Stimulated activated naive CD8-positive, alpha-beta T cell treated with anti-CD3 and anti-CD28 coated beads, Interleukin-15, Interleukin-2, amounts not matched to agents 100 ng/mL and 50 ng/mL, for 24 hours (primary cell): ENCODE measurements around the gene KDELR1.

Source experiments
- H3K27ac Mint-ChIP-seq: one replicate; pipeline ENCODE4 v1.8.0; 2021; ENCODE audit warnings: mild to moderate bottlenecking, mixed read lengths
- H3K27me3 Mint-ChIP-seq: one replicate; pipeline ENCODE4 v1.8.0; 2021; ENCODE audit warnings: mixed read lengths
- H3K36me3 Mint-ChIP-seq: one replicate; pipeline ENCODE4 v1.8.0; 2021; ENCODE audit warnings: low read depth, mixed read lengths
- H3K4me1 Mint-ChIP-seq: one replicate; pipeline ENCODE4 v1.8.0; 2021; ENCODE audit warnings: low read depth, mixed read lengths
- H3K4me3 Mint-ChIP-seq: one replicate; pipeline ENCODE4 v1.8.0; 2021; ENCODE audit warnings: mild to moderate bottlenecking, mixed read lengths
- H3K9me3 Mint-ChIP-seq: one replicate; pipeline ENCODE4 v1.8.0; 2021; ENCODE audit warnings: mixed read lengths

Gene KDELR1

GRCh38 chr19:48391100-48392005 is at the start of gene KDELR1:
TSS of gene KDELR1 (minus strand) at chr19:48391551. CDS start at chr19:48391358, 193 bp downstream.
- Mint-ChIP-seq H3K36me3 (peaks cover 20% of the 10 kb centered on the region), H3K4me1 (peaks cover 7% of the 10 kb centered on the region), H3K9me3 (no peaks in the 10 kb centered on the region), H3K27ac (peak within 1 kb of the TSS; percentile 98), H3K4me3 (peak within 1 kb of the TSS; percentile 89), H3K27me3 (peaks cover 27% of the 10 kb centered on the region)

GRCh38 chr19:48436586-48436985 is 45.2 kb upstream of the KDELR1 start:
- no peaks in the 10 kb centered on the region for H3K36me3 Mint-ChIP-seq

GRCh38 chr19:48433337-48433736 is 42.0 kb upstream of the KDELR1 start:
- Mint-ChIP-seq H3K27ac (no peak overlapping the region), H3K36me3 (no peaks in the 10 kb centered on the region), H3K4me3 (no peak overlapping the region), H3K27me3 (peaks cover 18% of the 10 kb centered on the region), H3K4me1 (no peaks in the 10 kb centered on the region), H3K9me3 (no peaks in the 10 kb centered on the region)

More at GRCh38 chr19:48436586-48436985, 45.2 kb upstream of the KDELR1 start:
- H3K9me3 Mint-ChIP-seq = no peaks in the 10 kb centered on the region
- H3K27ac Mint-ChIP-seq = no peak overlapping the region
- H3K4me1 Mint-ChIP-seq = no peaks in the 10 kb centered on the region
- no peak overlapping the region for H3K4me3 Mint-ChIP-seq
- peaks cover 32% of the 10 kb centered on the region for H3K27me3 Mint-ChIP-seq

- Mint-ChIP-seq H3K9me3 (no peaks in the 10 kb centered on the region), H3K36me3 (no peaks in the 10 kb centered on the region)
These were observed 37.3 kb upstream of the KDELR1 start for GRCh38 chr19:48428670-48429069.

GRCh38 chr19:48424694-48425219 is 33.4 kb upstream of the KDELR1 start:
- no peaks in the 10 kb centered on the region for H3K9me3 Mint-ChIP-seq
- peaks cover 12% of the 10 kb centered on the region for H3K4me1 Mint-ChIP-seq
- H3K36me3 Mint-ChIP-seq = no peaks in the 10 kb centered on the region
- H3K4me3 Mint-ChIP-seq = peak overlapping the region; percentile 42
- peak overlapping the region; percentile 38 for H3K27ac Mint-ChIP-seq
- H3K27me3 Mint-ChIP-seq = peaks cover 3% of the 10 kb centered on the region

More at GRCh38 chr19:48428670-48429069, 37.3 kb upstream of the KDELR1 start:
- no peak overlapping the region for H3K4me3 Mint-ChIP-seq
- H3K27me3 Mint-ChIP-seq = no peaks in the 10 kb centered on the region
- H3K27ac Mint-ChIP-seq = no peak overlapping the region
- peaks cover 7% of the 10 kb centered on the region for H3K4me1 Mint-ChIP-seq

GRCh38 chr19:48421548-48421947 is 30.2 kb upstream of the KDELR1 start:
- peaks cover 9% of the 10 kb centered on the region for H3K27me3 Mint-ChIP-seq
- no peak overlapping the region for H3K4me3 Mint-ChIP-seq
- peaks cover 32% of the 10 kb centered on the region for H3K4me1 Mint-ChIP-seq
- no peak overlapping the region for H3K27ac Mint-ChIP-seq
- no peaks in the 10 kb centered on the region for H3K9me3 Mint-ChIP-seq
- H3K36me3 Mint-ChIP-seq = no peaks in the 10 kb centered on the region

GRCh38 chr19:48419158-48419920 is 28.0 kb upstream of the KDELR1 start:
- peak overlapping the region; percentile 88 for H3K27ac Mint-ChIP-seq
- peaks cover 20% of the 10 kb centered on the region for H3K27me3 Mint-ChIP-seq
- no peaks in the 10 kb centered on the region for H3K9me3 Mint-ChIP-seq
- no peaks in the 10 kb centered on the region for H3K36me3 Mint-ChIP-seq
- peaks cover 36% of the 10 kb centered on the region for H3K4me1 Mint-ChIP-seq
- peak overlapping the region; percentile 71 for H3K4me3 Mint-ChIP-seq

- peak overlapping the region; percentile 88 for H3K27ac Mint-ChIP-seq
- H3K9me3 Mint-ChIP-seq = no peaks in the 10 kb centered on the region
- H3K27me3 Mint-ChIP-seq = peaks cover 23% of the 10 kb centered on the region
- no peaks in the 10 kb centered on the region for H3K36me3 Mint-ChIP-seq
- H3K4me3 Mint-ChIP-seq = peak overlapping the region; percentile 71
- peaks cover 34% of the 10 kb centered on the region for H3K4me1 Mint-ChIP-seq
These were observed 27.1 kb upstream of the KDELR1 start for GRCh38 chr19:48418317-48419064.

- Mint-ChIP-seq H3K4me3 (no peak overlapping the region), H3K9me3 (no peaks in the 10 kb centered on the region)
These were observed 26.1 kb upstream of the KDELR1 start for GRCh38 chr19:48417421-48417820.

GRCh38 chr19:48415806-48416221 is 24.5 kb upstream of the KDELR1 start:
- Mint-ChIP-seq H3K36me3 (no peaks in the 10 kb centered on the region), H3K27ac (no peak overlapping the region), H3K27me3 (peaks cover 20% of the 10 kb centered on the region), H3K9me3 (no peaks in the 10 kb centered on the region), H3K4me1 (peaks cover 31% of the 10 kb centered on the region), H3K4me3 (no peak overlapping the region)

More at GRCh38 chr19:48417421-48417820, 26.1 kb upstream of the KDELR1 start:
- H3K4me1 Mint-ChIP-seq = peaks cover 31% of the 10 kb centered on the region
- peaks cover 20% of the 10 kb centered on the region for H3K27me3 Mint-ChIP-seq
- no peaks in the 10 kb centered on the region for H3K36me3 Mint-ChIP-seq
- no peak overlapping the region for H3K27ac Mint-ChIP-seq

GRCh38 chr19:48415395-48415794 is 24.0 kb upstream of the KDELR1 start:
- H3K4me1 Mint-ChIP-seq = peaks cover 31% of the 10 kb centered on the region
- H3K27ac Mint-ChIP-seq = no peak overlapping the region
- H3K27me3 Mint-ChIP-seq = peaks cover 20% of the 10 kb centered on the region
- no peak overlapping the region for H3K4me3 Mint-ChIP-seq
- no peaks in the 10 kb centered on the region for H3K36me3 Mint-ChIP-seq
- H3K9me3 Mint-ChIP-seq = no peaks in the 10 kb centered on the region

- Mint-ChIP-seq H3K9me3 (no peaks in the 10 kb centered on the region), H3K36me3 (no peaks in the 10 kb centered on the region), H3K4me3 (no peak overlapping the region), H3K4me1 (peaks cover 26% of the 10 kb centered on the region), H3K27ac (no peak overlapping the region), H3K27me3 (peaks cover 20% of the 10 kb centered on the region)
These were observed 22.7 kb upstream of the KDELR1 start for GRCh38 chr19:48413879-48414587.

GRCh38 chr19:48405850-48406249 is 14.5 kb upstream of the KDELR1 start:
- Mint-ChIP-seq H3K4me1 (peaks cover 5% of the 10 kb centered on the region), H3K4me3 (no peak overlapping the region), H3K27ac (no peak overlapping the region), H3K27me3 (peaks cover 14% of the 10 kb centered on the region), H3K9me3 (no peaks in the 10 kb centered on the region), H3K36me3 (no peaks in the 10 kb centered on the region)
